ENCODE data around the gene ANKS6. TPM values are rescaled to one million over a fixed set of nuclear protein-coding genes. Genes with fewer than 3 reads are reported as not detected.

Gene ANKS6
- total and polyA plus RNA-seq, 9 of the 15 experiments (the other 6 are each of a cell fraction or from before 2014, with no cell fraction given) = 9.9 to 74.5 (median 36.9) TPM

DNA sequence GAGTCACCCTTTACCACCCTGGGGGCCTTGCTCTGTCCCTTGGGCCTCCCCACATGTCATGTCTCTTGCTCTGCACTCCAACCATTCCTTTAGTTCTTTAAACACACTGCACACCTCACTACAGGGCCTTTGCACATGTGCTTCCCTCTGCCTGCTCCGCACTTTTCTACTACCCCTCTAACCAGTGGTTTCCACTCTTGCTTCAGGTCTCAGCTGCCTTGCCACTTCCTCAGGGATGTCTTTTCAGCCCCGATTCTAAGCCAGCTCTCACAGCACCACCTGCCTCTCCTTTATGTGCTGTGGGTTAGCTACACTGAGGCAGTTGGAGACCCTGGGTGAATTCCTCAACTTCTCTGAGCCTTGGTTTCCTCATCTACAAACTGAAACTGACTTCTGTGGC is 53.0 kb downstream of the ANKS6 start:
- WGBS (ENCODE audit: insufficient coverage, low coverage, missing lambda C conversion rate) = 62% methylated on average over 2 of the region's 2 CpGs
- no peak for FAIRE-seq
- TF ChIP-seq ZNF318 (IDR thresholded peaks at IDR 0.05; ENCODE audit: borderline replicate concordance in 1 of 2, low read depth in 1 of 2) (no peak), ZNF175 (CRISPR knock-in tag; IDR thresholded peaks at IDR 0.05; ENCODE audit: low read depth) (no peak), E2F5 (CRISPR knock-in tag; IDR thresholded peaks at IDR 0.05) (no peak), MTA2 (IDR thresholded peaks at IDR 0.05; ENCODE audit: low read depth) (no peak), PTTG1 (tag; IDR thresholded peaks at IDR 0.05; ENCODE audit: low read depth) (no peak), SAFB2 (IDR thresholded peaks at IDR 0.05; ENCODE audit: borderline replicate concordance, low read depth, low read length, severe bottlenecking) (no peak), ZNF165 (CRISPR knock-in tag; IDR thresholded peaks at IDR 0.05; ENCODE audit: borderline replicate concordance) (no peak), NFE2 (IDR thresholded peaks at IDR 0.05; ENCODE audit: low read depth) (no peak), ZNF174 (CRISPR knock-in tag; IDR thresholded peaks at IDR 0.05) (no peak), BCL6 (CRISPR knock-in tag; IDR thresholded peaks at IDR 0.05) (no peak)
- TF ChIP-seq, protein P1, sequence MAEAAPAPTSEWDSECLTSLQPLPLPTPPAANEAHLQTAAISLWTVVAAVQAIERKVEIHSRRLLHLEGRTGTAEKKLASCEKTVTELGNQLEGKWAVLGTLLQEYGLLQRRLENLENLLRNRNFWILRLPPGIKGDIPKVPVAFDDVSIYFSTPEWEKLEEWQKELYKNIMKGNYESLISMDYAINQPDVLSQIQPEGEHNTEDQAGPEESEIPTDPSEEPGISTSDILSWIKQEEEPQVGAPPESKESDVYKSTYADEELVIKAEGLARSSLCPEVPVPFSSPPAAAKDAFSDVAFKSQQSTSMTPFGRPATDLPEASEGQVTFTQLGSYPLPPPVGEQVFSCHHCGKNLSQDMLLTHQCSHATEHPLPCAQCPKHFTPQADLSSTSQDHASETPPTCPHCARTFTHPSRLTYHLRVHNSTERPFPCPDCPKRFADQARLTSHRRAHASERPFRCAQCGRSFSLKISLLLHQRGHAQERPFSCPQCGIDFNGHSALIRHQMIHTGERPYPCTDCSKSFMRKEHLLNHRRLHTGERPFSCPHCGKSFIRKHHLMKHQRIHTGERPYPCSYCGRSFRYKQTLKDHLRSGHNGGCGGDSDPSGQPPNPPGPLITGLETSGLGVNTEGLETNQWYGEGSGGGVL (CRISPR knock-in tag; IDR thresholded peaks at IDR 0.05) = no peak
- TF ChIP-seq, protein P2, sequence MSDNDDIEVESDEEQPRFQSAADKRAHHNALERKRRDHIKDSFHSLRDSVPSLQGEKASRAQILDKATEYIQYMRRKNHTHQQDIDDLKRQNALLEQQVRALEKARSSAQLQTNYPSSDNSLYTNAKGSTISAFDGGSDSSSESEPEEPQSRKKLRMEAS (CRISPR knock-in tag; IDR thresholded peaks at IDR 0.05) = no peak

More for the DNA sequence above, 53.0 kb downstream of the ANKS6 start:
- in situ Hi-C loops (cut with MboI) = no loop called here
- no peak overlapping the region for H3K4me3 ChIP-seq
- H3K9me1 ChIP-seq (ENCODE audit: control insufficient read depth, insufficient read depth, low read length) = no peaks in the 10 kb centered on the region
- ATAC-seq (no peak), DNase-seq (ENCODE audit: extremely low read depth in 1 of 4, low spot score in 3 of 4) (no peak)
- no peaks in the 10 kb centered on the region for H3K79me2 ChIP-seq (ENCODE audit: control insufficient read depth, insufficient read depth, low read length)
- H3K4me2 ChIP-seq (ENCODE audit: insufficient read depth, low read length) = no peak overlapping the region
- BruUV-seq (replicated peaks) = no TSS peak
- ChIA-PET POLR2A (interaction anchor here (0.6 to 1.0 kb wide), 2 partner anchors 10 to 22 kb away, joined by 3 to 4 read pairs; no protein-coding TSS in a partner anchor), CTCF (ENCODE audit: low intra/inter-chr PET ratio) (no interaction called here)
- H3K27ac ChIP-seq (ENCODE audit: extremely low read depth, low read depth, low read length) = no peak overlapping the region
- no peaks in the 10 kb centered on the region for H3K4me1 ChIP-seq (replicated peaks in 1 of 2; ENCODE audit: control insufficient read depth in 2 of 2, insufficient read depth in 2 of 2, low read length in 2 of 2)
- intact Hi-C loops (cut with micrococcal nuclease) = no loop called here
- no peaks in the 10 kb centered on the region for H3K27me3 ChIP-seq (ENCODE audit: control insufficient read depth in 2 of 2, insufficient read depth in 2 of 2, low read length in 2 of 2)
- no peaks in the 10 kb centered on the region for H3K9me3 ChIP-seq (replicated peaks; ENCODE audit: control insufficient read depth, insufficient read depth, low read depth, low read length)
- no peak overlapping the region for H2AFZ ChIP-seq (ENCODE audit: low read depth, low read length)
- no peaks in the 10 kb centered on the region; the same call in 1 of the 2 replicates for H4K20me1 ChIP-seq (replicated peaks; ENCODE audit: control insufficient read depth, insufficient read depth, low read length)
- H3K36me3 ChIP-seq (ENCODE audit: control insufficient read depth, insufficient read depth, low read length) = peaks cover 76% of the 10 kb centered on the region; the same call in 2 of the 3 replicates
- H3K9ac ChIP-seq (ENCODE audit: insufficient read depth in 1 of 2, low read depth in 2 of 2, low read length in 2 of 2) = no peak overlapping the region

All from K562 (cell line).